Neural progenitor cell (in vitro differentiated cells): ENCODE measurements around the gene SKP2. TPM values are rescaled to one million over a fixed set of nuclear protein-coding genes. Genes with fewer than 3 reads are reported as not detected.

Experiments used
- DNase-seq: peaks from one replicate; pipeline ENCODE4 v3.0.0-alpha.2; 2016; ENCODE audit warnings: low spot score
- H2AFZ ChIP-seq: fragments of 200-600 bp; sonication (generic); replicated peaks from 2 replicates; pipeline ENCODE4 v1.6.1; 2016; ENCODE audit warnings: antibody characterized with exemption
- H3F3A ChIP-seq: fragments of 200-600 bp; sonication (generic); 2 replicates; pipeline ENCODE4 v1.6.1; 2016; ENCODE audit warnings: antibody characterized with exemption, low read depth
- H3K27ac ChIP-seq: fragments of 200-600 bp; sonication (generic); 2 replicates; pipeline ENCODE4 v1.5.1; 2016; ENCODE audit warnings: mild to moderate bottlenecking
- H3K27me3 ChIP-seq: fragments of 200-600 bp; sonication (generic); 2 replicates; pipeline ENCODE4 v1.6.1; 2016; ENCODE audit warnings: mild to moderate bottlenecking, moderate library complexity
- H3K36me3 ChIP-seq: fragments of 200-600 bp; sonication (generic); 2 replicates; pipeline ENCODE4 v1.5.1; 2016
- H3K4me1 ChIP-seq: fragments of 200-600 bp; sonication (generic); 2 replicates; pipeline ENCODE4 v1.6.1; 2016; ENCODE audit warnings: mixed run types
- H3K4me2 ChIP-seq: fragments of 200-600 bp; sonication (generic); 2 replicates; pipeline ENCODE4 v1.6.1; 2016
- H3K4me3 ChIP-seq: fragments of 200-600 bp; sonication (generic); 2 replicates; pipeline ENCODE4 v1.5.1; 2016
- H3K79me2 ChIP-seq: fragments of 200-600 bp; sonication (generic); 2 replicates; pipeline ENCODE4 v1.6.1; 2016; ENCODE audit warnings: low read depth
- H3K9ac ChIP-seq: fragments of 200-600 bp; sonication (generic); 2 replicates; pipeline ENCODE4 v1.6.1; 2016
- H3K9me3 ChIP-seq: fragments of 200-600 bp; sonication (generic); 2 replicates; pipeline ENCODE4 v1.5.1; 2016; ENCODE audit warnings: low read depth
- H4K20me1 ChIP-seq: fragments of 200-600 bp; sonication (generic); 2 replicates; pipeline ENCODE4 v1.6.1; 2016; ENCODE audit warnings: low read depth
- H3K27ac Mint-ChIP-seq: 3 replicates; pipeline ENCODE4 v1.8.0; 2021; ENCODE audit warnings: mixed read lengths
- H3K27me3 Mint-ChIP-seq: 2 replicates; pipeline ENCODE4 v1.8.0; 2022; ENCODE audit warnings: low read depth, mild to moderate bottlenecking, inconsistent platforms, moderate library complexity, mixed read lengths; ENCODE audit not compliant: insufficient read depth
- H3K36me3 Mint-ChIP-seq: 3 replicates; pipeline ENCODE4 v1.8.0; 2021; ENCODE audit warnings: mixed read lengths
- H3K4me1 Mint-ChIP-seq: 3 replicates; pipeline ENCODE4 v1.8.0; 2021; ENCODE audit warnings: mixed read lengths
- H3K4me3 Mint-ChIP-seq: 3 replicates; pipeline ENCODE4 v1.8.0; 2021; ENCODE audit warnings: mild to moderate bottlenecking, moderate library complexity, mixed read lengths
- H3K9me3 Mint-ChIP-seq: 3 replicates; pipeline ENCODE4 v1.8.0; 2020; ENCODE audit warnings: mixed read lengths
- EZH2 ChIP-seq: fragments of 200-600 bp; sonication (generic); IDR thresholded peaks from 2 replicates; pipeline ENCODE4 v1.6.1; 2017; ENCODE audit warnings: antibody characterized with exemption, mild to moderate bottlenecking, moderate library complexity
- EZH2phosphoT487 ChIP-seq: fragments of 200-600 bp; sonication (generic); IDR thresholded peaks from 2 replicates; pipeline ENCODE4 v1.6.1; 2017; ENCODE audit warnings: antibody characterized with exemption
- total RNA-seq: library from RNA; depleted of rRNA; stranded (reverse); fragments of >200 nt; gene quantifications from 2 replicates; pipeline ENCODE4 v1.2.3, GENCODE V29; 2015; ENCODE audit warnings: low replicate concordance
- TF ChIP-seq, protein P1 (sequence below): fragments of 200-600 bp; sonication (generic); IDR thresholded peaks from 2 replicates; pipeline ENCODE4 v1.5.1; 2017; ENCODE audit warnings: antibody characterized with exemption, mild to moderate bottlenecking

Gene SKP2
- total RNA-seq = 93.4 and 99.5 TPM in 2 replicates

DNA sequence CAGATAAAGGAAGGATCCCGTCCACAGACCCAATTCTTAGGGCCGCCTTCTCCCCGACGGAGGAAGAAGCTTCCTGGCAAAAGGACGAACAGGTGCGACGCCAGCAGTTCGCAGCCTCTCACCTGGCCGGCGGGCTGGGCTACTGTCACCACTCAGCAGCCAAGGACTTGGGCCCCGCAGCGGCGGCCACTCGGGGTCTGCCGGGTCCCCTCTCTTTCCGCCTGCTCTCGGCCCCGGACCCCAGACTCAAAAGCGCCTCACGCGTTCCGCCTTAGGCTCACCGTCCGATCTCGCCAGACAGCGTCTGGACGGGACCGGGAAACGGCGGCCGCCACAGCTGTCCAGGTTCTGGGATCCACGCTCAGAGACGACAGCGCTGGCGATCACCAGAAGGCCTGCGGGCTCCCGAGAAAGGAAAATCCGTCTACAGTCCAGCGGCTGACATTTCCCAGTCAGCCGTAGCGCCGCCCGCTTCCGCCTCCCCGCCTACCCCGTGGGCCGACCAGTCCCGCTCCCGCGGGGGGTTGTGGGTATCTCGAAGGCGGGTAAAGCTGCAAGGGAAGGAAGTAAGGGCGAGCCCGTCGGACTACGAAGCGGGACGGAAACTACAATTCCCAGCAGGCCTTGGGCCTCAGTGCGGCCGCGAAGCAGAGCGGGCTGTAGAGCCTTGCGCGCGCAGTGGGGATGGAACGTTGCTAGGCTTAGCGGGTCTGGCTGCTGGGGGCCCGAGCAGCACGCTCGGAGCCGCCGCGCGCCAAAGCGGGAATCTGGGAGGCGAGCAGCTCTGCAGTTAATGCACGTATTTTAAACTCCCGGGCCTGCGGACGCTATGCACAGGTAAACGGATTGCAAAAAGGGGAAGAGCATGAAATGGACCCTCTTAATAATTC lies at the start of gene SKP2, which contains the start of gene LMBRD2:
Gene SKP2, plus strand, starts transcription at position 678 of the 890 bp plus-strand sequence. Its CDS starts 152 bp downstream, at position 830.
Gene LMBRD2, minus strand, starts transcription at position 454 of the 890 bp plus-strand sequence. CDS start 8,538 bp downstream, outside the sequence.
- peak within 1 kb of the TSS; percentile 73 for H3K9ac ChIP-seq
- H3K27me3 ChIP-seq = no peaks in the 10 kb centered on the region
- peaks cover 20% of the 10 kb centered on the region for H3K36me3 Mint-ChIP-seq
- peaks cover 17% of the 10 kb centered on the region for H3K4me1 ChIP-seq
- peaks cover 4% of the 10 kb centered on the region for H3K27me3 Mint-ChIP-seq
- no peaks in the 10 kb centered on the region for H3K9me3 Mint-ChIP-seq
- peaks cover 7% of the 10 kb centered on the region for H3F3A ChIP-seq
- H3K4me1 Mint-ChIP-seq = peaks cover 34% of the 10 kb centered on the region
- peak within 1 kb of the TSS; percentile 92 for H3K4me2 ChIP-seq
- H3K9me3 ChIP-seq = no peaks in the 10 kb centered on the region
- H3K79me2 ChIP-seq = peaks cover 57% of the 10 kb centered on the region
- TF ChIP-seq EZH2 (no peak), EZH2phosphoT487 (no peak)
- TF ChIP-seq, protein P1, sequence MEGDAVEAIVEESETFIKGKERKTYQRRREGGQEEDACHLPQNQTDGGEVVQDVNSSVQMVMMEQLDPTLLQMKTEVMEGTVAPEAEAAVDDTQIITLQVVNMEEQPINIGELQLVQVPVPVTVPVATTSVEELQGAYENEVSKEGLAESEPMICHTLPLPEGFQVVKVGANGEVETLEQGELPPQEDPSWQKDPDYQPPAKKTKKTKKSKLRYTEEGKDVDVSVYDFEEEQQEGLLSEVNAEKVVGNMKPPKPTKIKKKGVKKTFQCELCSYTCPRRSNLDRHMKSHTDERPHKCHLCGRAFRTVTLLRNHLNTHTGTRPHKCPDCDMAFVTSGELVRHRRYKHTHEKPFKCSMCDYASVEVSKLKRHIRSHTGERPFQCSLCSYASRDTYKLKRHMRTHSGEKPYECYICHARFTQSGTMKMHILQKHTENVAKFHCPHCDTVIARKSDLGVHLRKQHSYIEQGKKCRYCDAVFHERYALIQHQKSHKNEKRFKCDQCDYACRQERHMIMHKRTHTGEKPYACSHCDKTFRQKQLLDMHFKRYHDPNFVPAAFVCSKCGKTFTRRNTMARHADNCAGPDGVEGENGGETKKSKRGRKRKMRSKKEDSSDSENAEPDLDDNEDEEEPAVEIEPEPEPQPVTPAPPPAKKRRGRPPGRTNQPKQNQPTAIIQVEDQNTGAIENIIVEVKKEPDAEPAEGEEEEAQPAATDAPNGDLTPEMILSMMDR = no peak
- peaks cover 9% of the 10 kb centered on the region for H3K36me3 ChIP-seq
- H2AFZ ChIP-seq = peak within 1 kb of the TSS; percentile 82
- peak within 1 kb of the TSS; percentile 67 for H3K27ac ChIP-seq
- H3K4me3 ChIP-seq = peak within 1 kb of the TSS; percentile 78
- H3K4me3 Mint-ChIP-seq = peak within 1 kb of the TSS; percentile 95
- H3K27ac Mint-ChIP-seq = peak within 1 kb of the TSS; percentile 97
- peaks cover 3% of the 10 kb centered on the region for H4K20me1 ChIP-seq
- peak; percentile 99 for DNase-seq

DNA sequence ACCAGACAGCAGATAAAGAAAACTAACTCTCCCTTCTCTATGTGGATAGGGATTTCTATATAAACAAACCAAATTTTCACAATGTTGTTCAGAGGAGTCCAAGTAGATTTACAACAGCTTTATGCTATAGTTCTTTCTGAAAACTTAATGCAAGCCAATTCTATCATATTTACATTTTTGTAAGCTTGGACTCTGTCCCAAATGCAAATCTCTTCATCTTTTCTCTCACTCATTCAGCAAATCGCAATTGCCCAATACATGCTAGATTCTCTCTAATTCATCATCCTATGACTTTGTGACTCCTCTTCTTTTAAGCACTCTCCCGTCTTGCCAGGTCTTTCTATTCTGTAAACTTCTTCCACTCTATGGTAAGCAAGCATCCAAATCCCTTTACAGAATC lies 46.1 kb upstream of the SKP2 start:
- no peaks in the 10 kb centered on the region for H3K36me3 ChIP-seq
- no peak overlapping the region for H2AFZ ChIP-seq
- no peaks in the 10 kb centered on the region for H3K9me3 Mint-ChIP-seq
- TF ChIP-seq, protein P1 = no peak
- TF ChIP-seq EZH2phosphoT487 (no peak), EZH2 (no peak)
- no peak overlapping the region for H3K4me3 ChIP-seq
- no peaks in the 10 kb centered on the region for H3K79me2 ChIP-seq
- no peak overlapping the region for H3K27ac Mint-ChIP-seq
- no peak overlapping the region for H3K9ac ChIP-seq
- H3F3A ChIP-seq = no peaks in the 10 kb centered on the region
- no peak overlapping the region for H3K27ac ChIP-seq
- no peaks in the 10 kb centered on the region for H3K4me1 Mint-ChIP-seq
- no peaks in the 10 kb centered on the region for H3K27me3 ChIP-seq
- H3K36me3 Mint-ChIP-seq = peaks cover 17% of the 10 kb centered on the region
- H3K27me3 Mint-ChIP-seq = no peaks in the 10 kb centered on the region
- no peak overlapping the region for H3K4me2 ChIP-seq
- no peaks in the 10 kb centered on the region for H3K9me3 ChIP-seq
- no peaks in the 10 kb centered on the region for H3K4me1 ChIP-seq
- DNase-seq = no peak
- H3K4me3 Mint-ChIP-seq = no peak overlapping the region
- no peaks in the 10 kb centered on the region for H4K20me1 ChIP-seq

DNA sequence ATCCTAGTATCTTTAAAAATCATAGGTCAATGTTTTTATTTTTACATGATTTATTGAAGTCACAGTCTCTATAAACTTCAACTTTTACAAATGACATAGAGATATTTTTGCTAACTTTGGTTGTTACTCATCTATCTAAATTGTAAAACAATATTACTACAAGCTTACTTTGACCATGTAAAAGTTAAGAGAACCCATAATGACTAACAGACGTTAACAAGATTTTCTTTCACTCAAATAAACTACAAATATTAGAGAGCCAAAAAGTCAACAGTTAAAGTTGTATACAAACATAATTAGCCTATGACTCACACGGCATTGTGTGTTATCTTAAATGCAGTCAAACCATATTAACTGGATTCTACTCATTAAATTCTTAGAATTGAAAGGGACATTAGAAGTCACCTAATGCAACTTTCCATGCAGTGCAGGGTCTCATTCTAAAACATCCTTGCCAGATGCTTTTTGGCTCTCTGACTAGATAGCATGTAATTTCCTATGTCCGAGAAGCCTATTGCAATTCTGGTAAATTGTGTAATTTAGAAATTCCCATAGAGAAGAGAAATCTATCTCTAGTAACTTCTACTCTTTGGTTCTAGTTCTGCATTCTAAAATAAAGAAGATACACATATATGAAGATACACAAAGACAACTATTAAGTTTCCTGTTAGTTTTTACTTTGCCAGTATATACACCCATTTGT lies 43.0 kb upstream of the SKP2 start:
- no peak for TF ChIP-seq EZH2
- no peak for TF ChIP-seq EZH2phosphoT487
- TF ChIP-seq, protein P1 = no peak
- Histone ChIP-seq H3K27me3 (no peaks in the 10 kb centered on the region), H3K9ac (no peak overlapping the region), H3K4me1 (no peaks in the 10 kb centered on the region), H2AFZ (no peak overlapping the region), H3K27ac (no peak overlapping the region), H4K20me1 (no peaks in the 10 kb centered on the region), H3K36me3 (no peaks in the 10 kb centered on the region), H3K4me2 (no peak overlapping the region), H3K79me2 (no peaks in the 10 kb centered on the region), H3K4me3 (no peak overlapping the region), H3F3A (no peaks in the 10 kb centered on the region), H3K9me3 (no peaks in the 10 kb centered on the region)
- no peak overlapping the region for H3K27ac Mint-ChIP-seq
- no peaks in the 10 kb centered on the region for H3K27me3 Mint-ChIP-seq
- DNase-seq = no peak
- H3K36me3 Mint-ChIP-seq = peaks cover 17% of the 10 kb centered on the region
- no peaks in the 10 kb centered on the region for H3K4me1 Mint-ChIP-seq
- H3K4me3 Mint-ChIP-seq = no peak overlapping the region
- H3K9me3 Mint-ChIP-seq = no peaks in the 10 kb centered on the region
